WTC11 (cell line): ENCODE results near the gene GALR2. TPM values are rescaled to one million over a fixed set of nuclear protein-coding genes. Genes with fewer than 3 reads are reported as not detected.

ENCODE experiments used
- ATAC-seq: fragments of 200-7000 bp; cut with Tn5 transposase; 2 replicates; pipeline ENCODE4 v1.10.0; 2021; ENCODE audit warnings: mild to moderate bottlenecking, moderate library complexity
- CTCF ChIA-PET: fragments of 300-600 bp; sonication (Branson Sonifier 250); formaldehyde crosslinking; loops from one replicate; lab custom pipeline; 2021; ENCODE audit warnings: antibody characterized with exemption; lab: Charles Lee
- POLR2A ChIA-PET: fragments of 350-600 bp; sonication (Branson Sonifier 250); formaldehyde crosslinking; loops from one replicate; lab custom pipeline; 2021; ENCODE audit warnings: antibody characterized with exemption; lab: Charles Lee
- DNase-seq: peaks from one replicate; pipeline ENCODE4 v3.0.0; 2021; ENCODE audit warnings: low spot score
- H3K27ac Mint-ChIP-seq: 2 replicates; pipeline ENCODE4 v1.8.0; 2021; ENCODE audit warnings: mixed read lengths
- H3K27me3 Mint-ChIP-seq: 2 replicates; pipeline ENCODE4 v1.8.0; 2021; ENCODE audit warnings: low read depth, mild to moderate bottlenecking, moderate library complexity, mixed read lengths
- H3K36me3 Mint-ChIP-seq: 2 replicates; pipeline ENCODE4 v1.8.0; 2021; ENCODE audit warnings: mixed read lengths
- H3K4me1 Mint-ChIP-seq: 2 replicates; pipeline ENCODE4 v1.8.0; 2022; ENCODE audit warnings: mixed read lengths
- H3K4me3 Mint-ChIP-seq: 2 replicates; pipeline ENCODE4 v1.8.0; 2021; ENCODE audit warnings: mild to moderate bottlenecking, moderate library complexity, mixed read lengths
- H3K9me3 Mint-ChIP-seq: 2 replicates; pipeline ENCODE4 v1.8.0; 2021; ENCODE audit warnings: mixed read lengths
- AFF4 ChIP-seq: sonication (generic); formaldehyde crosslinking; IDR thresholded peaks from 2 replicates; pipeline ENCODE4 v1.8.1; 2023; ENCODE audit warnings: mild to moderate bottlenecking, missing genetic modification reagents, borderline replicate concordance
- ATF3 ChIP-seq: sonication (generic); formaldehyde crosslinking; conservative IDR thresholded peaks from 2 replicates; pipeline ENCODE4 v1.8.1; 2022; ENCODE audit warnings: mild to moderate bottlenecking, missing genetic modification reagents
- CREM ChIP-seq: sonication (generic); formaldehyde crosslinking; IDR thresholded peaks from 2 replicates; pipeline ENCODE4 v1.8.1; 2022; ENCODE audit warnings: mild to moderate bottlenecking, missing genetic modification reagents, moderate library complexity
- E2F4 ChIP-seq: sonication (generic); formaldehyde crosslinking; IDR thresholded peaks from 2 replicates; pipeline ENCODE4 v1.8.1; 2022; ENCODE audit warnings: low read depth, mild to moderate bottlenecking, moderate library complexity, missing genetic modification reagents, borderline replicate concordance
- ERG ChIP-seq: fragments of 250-450 bp; sonication (Bioruptor Pico); IDR thresholded peaks from 2 replicates; pipeline ENCODE4 v1.8.0; 2021; ENCODE audit warnings: mild to moderate bottlenecking
- ESRRA ChIP-seq: sonication (generic); formaldehyde crosslinking; IDR thresholded peaks from 2 replicates; pipeline ENCODE4 v1.8.1; 2022; ENCODE audit warnings: mild to moderate bottlenecking, missing genetic modification reagents, borderline replicate concordance
- FOXP1 ChIP-seq: sonication (generic); formaldehyde crosslinking; IDR thresholded peaks from 2 replicates; pipeline ENCODE4 v1.8.0; 2022; ENCODE audit warnings: missing genetic modification reagents, mild to moderate bottlenecking, moderate library complexity, borderline replicate concordance
- IRF2 ChIP-seq: sonication (generic); formaldehyde crosslinking; IDR thresholded peaks from 2 replicates; pipeline ENCODE4 v1.8.0; 2022; ENCODE audit warnings: low read depth, missing genetic modification reagents, borderline replicate concordance
- JUN ChIP-seq: sonication (generic); formaldehyde crosslinking; IDR thresholded peaks from 2 replicates; pipeline ENCODE4 v1.8.0; 2023; ENCODE audit warnings: mild to moderate bottlenecking, missing genetic modification reagents
- MAX ChIP-seq: sonication (generic); formaldehyde crosslinking; IDR thresholded peaks from 2 replicates; pipeline ENCODE4 v1.8.0; 2022; ENCODE audit warnings: mild to moderate bottlenecking, missing genetic modification reagents
- NFATC4 ChIP-seq: fragments of 250-450 bp; sonication (Bioruptor Pico); IDR thresholded peaks from 2 replicates; pipeline ENCODE4 v1.9.0; 2021; ENCODE audit warnings: mild to moderate bottlenecking
- NR3C1 ChIP-seq: sonication (generic); formaldehyde crosslinking; conservative IDR thresholded peaks from 2 replicates; pipeline ENCODE4 v1.8.1; 2023; ENCODE audit warnings: low read depth, mild to moderate bottlenecking, missing genetic modification reagents
- OVOL2 ChIP-seq: fragments of 250-450 bp; sonication (Bioruptor Pico); IDR thresholded peaks from 2 replicates; pipeline ENCODE4 v1.9.0; 2021; ENCODE audit warnings: mild to moderate bottlenecking, borderline replicate concordance
- SMAD3 ChIP-seq: sonication (generic); formaldehyde crosslinking; IDR thresholded peaks from 2 replicates; pipeline ENCODE4 v1.8.0; 2022; ENCODE audit warnings: missing genetic modification reagents, mild to moderate bottlenecking, borderline replicate concordance
- STAT6 ChIP-seq: sonication (generic); formaldehyde crosslinking; conservative IDR thresholded peaks from 2 replicates; pipeline ENCODE4 v1.8.1; 2023; ENCODE audit warnings: mild to moderate bottlenecking, low read depth, missing genetic modification reagents, moderate library complexity
- TP53 ChIP-seq: sonication (generic); formaldehyde crosslinking; IDR thresholded peaks from 2 replicates; pipeline ENCODE4 v1.8.1; 2023; ENCODE audit warnings: mild to moderate bottlenecking, missing genetic modification reagents
- ZMAT4 ChIP-seq: fragments of 250-450 bp; sonication (Bioruptor Pico); IDR thresholded peaks from 2 replicates; pipeline ENCODE4 v1.9.0; 2021; ENCODE audit warnings: mild to moderate bottlenecking
- ZNF138 ChIP-seq: sonication (generic); formaldehyde crosslinking; conservative IDR thresholded peaks from 2 replicates; pipeline ENCODE4 v1.8.1; 2022; ENCODE audit warnings: mild to moderate bottlenecking, moderate library complexity, missing genetic modification reagents
- ZNF317 ChIP-seq: sonication (generic); formaldehyde crosslinking; IDR thresholded peaks from 2 replicates; pipeline ENCODE4 v1.8.1; 2023; ENCODE audit warnings: low read depth, mild to moderate bottlenecking, moderate library complexity, missing genetic modification reagents, borderline replicate concordance
- ZNF416 ChIP-seq: fragments of 250-450 bp; sonication (Bioruptor Pico); IDR thresholded peaks from 2 replicates; pipeline ENCODE4 v1.9.0; 2021; ENCODE audit warnings: mild to moderate bottlenecking, inconsistent platforms
- total RNA-seq: library from RNA; stranded (reverse); gene quantifications from 3 replicates; pipeline ENCODE4 v1.2.3, GENCODE V29; 2021

The GALR2 gene
- total RNA-seq, 1 experiment from 2014 or later: 2.9 TPM

GRCh38 chr17:76079956-76080767, 5.6 kb downstream of the GALR2 start (continued):
- TF ChIP-seq OVOL2 (CRISPR knock-in tag) (no peak), ZNF138 (CRISPR knock-in tag) (peak; percentile 61; the same call in 1 of the 2 replicates), NFATC4 (CRISPR knock-in tag) (peak; percentile 64; the same call in 1 of the 2 replicates), ZNF317 (CRISPR knock-in tag) (no peak), TP53 (CRISPR knock-in tag) (peak; percentile 44; the same call in 1 of the 2 replicates), ERG (CRISPR knock-in tag) (peak; percentile 67; the same call in 1 of the 2 replicates), AFF4 (CRISPR knock-in tag) (peak; percentile 35; the same call in 1 of the 2 replicates), FOXP1 (CRISPR knock-in tag) (peak; percentile 78; the same call in 1 of the 2 replicates), ATF3 (CRISPR knock-in tag) (no peak), SMAD3 (CRISPR knock-in tag) (no peak), MAX (no peak)

- H3K27ac Mint-ChIP-seq: peak overlapping the region; percentile 60; the same call in 1 of the 2 replicates
- POLR2A ChIA-PET: interaction anchor here (0.9 kb wide), 1 partner anchor 102 kb away, joined by 3 read pairs; the partner anchor contains the start of gene ACOX1
- TF ChIP-seq ZNF317 (CRISPR knock-in tag) (no peak), MAX (no peak), CREM (CRISPR knock-in tag) (peak; percentile 37; the same call in 1 of the 2 replicates), E2F4 (CRISPR knock-in tag) (no peak), IRF2 (CRISPR knock-in tag) (no peak), FOXP1 (CRISPR knock-in tag) (no peak), ATF3 (CRISPR knock-in tag) (no peak), NR3C1 (CRISPR knock-in tag) (no peak), JUN (CRISPR knock-in tag) (no peak), ZNF416 (CRISPR knock-in tag) (no peak), ZMAT4 (CRISPR knock-in tag) (peak; percentile 30; the same call in 1 of the 2 replicates), ESRRA (CRISPR knock-in tag) (no peak), STAT6 (CRISPR knock-in tag) (no peak)
Observed at GRCh38 chr17:76080768-76081287, 6.2 kb downstream of the GALR2 start.

More at GRCh38 chr17:76080768-76081287, 6.2 kb downstream of the GALR2 start:
- peaks cover 16% of the 10 kb centered on the region for H3K36me3 Mint-ChIP-seq
- CTCF ChIA-PET: interaction anchor here (0.7 to 3.7 kb wide), 12 partner anchors 40 to 220 kb away, joined by 3 to 26 read pairs (median 4); partner anchors contain the start of genes CDK3, MRPL38 and UBALD2
- peaks cover 40% of the 10 kb centered on the region for H3K4me1 Mint-ChIP-seq
- peak overlapping the region; percentile 59 for H3K4me3 Mint-ChIP-seq
- H3K9me3 Mint-ChIP-seq: no peaks in the 10 kb centered on the region
- ATAC-seq (no peak), DNase-seq (no peak)
- peaks cover 39% of the 10 kb centered on the region for H3K27me3 Mint-ChIP-seq
